Mononuclear cell (primary cell): ENCODE data around the gene MGAT4C. TPM values are rescaled to one million over a fixed set of nuclear protein-coding genes. Genes with fewer than 3 reads are reported as not detected.
"Not testable (repeated sequence)": the region's sequence is repeated elsewhere in the genome, so short reads cannot be mapped to it uniquely, and the experiment has no call there.

ENCODE experiments used
- H3K27me3 ChIP-seq: 2 replicates; pipeline ENCODE4 v1.6.0; 2011; ENCODE audit warnings: low read length, control low read depth; ENCODE audit not compliant: insufficient read depth
- H3K4me1 ChIP-seq: 2 replicates; pipeline ENCODE4 v1.5.1; 2011; ENCODE audit warnings: mild to moderate bottlenecking, low read length, control low read depth; ENCODE audit not compliant: insufficient read depth
- H3K4me3 ChIP-seq: 2 replicates; pipeline ENCODE4 v1.5.1; 2011; ENCODE audit warnings: mild to moderate bottlenecking, low read length, moderate library complexity
- H3K9me3 ChIP-seq: 2 replicates; pipeline ENCODE4 v1.5.1; 2011; ENCODE audit warnings: low read depth, mild to moderate bottlenecking, control low read depth, low read length
- total RNA-seq: library from RNA; depleted of rRNA; stranded (reverse); fragments of >200 nt; gene quantifications from one replicate; pipeline ENCODE4 v1.2.3, GENCODE V29; 2012

Gene MGAT4C
- total RNA-seq, 1 donor, result not detected

GRCh38 chr12:86126900-86127299, 129.3 kb downstream of the MGAT4C start:
- not testable (repeated sequence) for H3K27me3 ChIP-seq, H3K9me3 ChIP-seq, H3K4me3 ChIP-seq, H3K4me1 ChIP-seq

GRCh38 chr12:86122846-86123468, 133.2 kb downstream of the MGAT4C start:
- Histone ChIP-seq H3K9me3 (no peaks in the 10 kb centered on the region), H3K27me3 (no peaks in the 10 kb centered on the region), H3K4me3 (no peak overlapping the region), H3K4me1 (no peaks in the 10 kb centered on the region)

- Histone ChIP-seq H3K4me3 (no peak overlapping the region), H3K27me3 (no peaks in the 10 kb centered on the region), H3K4me1 (no peaks in the 10 kb centered on the region), H3K9me3 (no peaks in the 10 kb centered on the region)
Measured at GRCh38 chr12:86118161-86118560, 138.0 kb downstream of the MGAT4C start.

GRCh38 chr12:86117711-86118110, 138.5 kb downstream of the MGAT4C start:
- no peak overlapping the region for H3K4me3 ChIP-seq
- no peaks in the 10 kb centered on the region for H3K27me3 ChIP-seq
- H3K9me3 ChIP-seq, result no peaks in the 10 kb centered on the region
- no peaks in the 10 kb centered on the region for H3K4me1 ChIP-seq

- no peaks in the 10 kb centered on the region for H3K27me3 ChIP-seq
- H3K4me1 ChIP-seq, result no peaks in the 10 kb centered on the region
- H3K9me3 ChIP-seq, result no peaks in the 10 kb centered on the region
- no peak overlapping the region for H3K4me3 ChIP-seq
Measured at GRCh38 chr12:86104087-86104486, 152.1 kb downstream of the MGAT4C start.

GRCh38 chr12:86097161-86097560, 159.0 kb downstream of the MGAT4C start:
- Histone ChIP-seq H3K9me3 (no peaks in the 10 kb centered on the region), H3K4me3 (no peak overlapping the region), H3K4me1 (no peaks in the 10 kb centered on the region), H3K27me3 (no peaks in the 10 kb centered on the region)

GRCh38 chr12:86091681-86092080, 164.5 kb downstream of the MGAT4C start:
- no peaks in the 10 kb centered on the region for H3K4me1 ChIP-seq
- no peaks in the 10 kb centered on the region for H3K27me3 ChIP-seq
- no peak overlapping the region for H3K4me3 ChIP-seq
- H3K9me3 ChIP-seq, result no peaks in the 10 kb centered on the region

GRCh38 chr12:86081843-86082242, 174.3 kb downstream of the MGAT4C start:
- no peaks in the 10 kb centered on the region for H3K4me1 ChIP-seq
- H3K9me3 ChIP-seq, result no peaks in the 10 kb centered on the region
- no peaks in the 10 kb centered on the region for H3K27me3 ChIP-seq
- no peak overlapping the region for H3K4me3 ChIP-seq

GRCh38 chr12:86059052-86059451, 197.1 kb downstream of the MGAT4C start:
- H3K27me3 ChIP-seq, H3K9me3 ChIP-seq, H3K4me3 ChIP-seq, H3K4me1 ChIP-seq: not testable (repeated sequence)

- H3K9me3 ChIP-seq, result no peaks in the 10 kb centered on the region
Measured at GRCh38 chr12:86057092-86057845, 198.9 kb downstream of the MGAT4C start.

GRCh38 chr12:86052921-86053320, 203.3 kb downstream of the MGAT4C start:
- no peak overlapping the region for H3K4me3 ChIP-seq
- no peaks in the 10 kb centered on the region for H3K9me3 ChIP-seq
- H3K4me1 ChIP-seq, result no peaks in the 10 kb centered on the region
- H3K27me3 ChIP-seq, result no peaks in the 10 kb centered on the region

More at GRCh38 chr12:86057092-86057845, 198.9 kb downstream of the MGAT4C start:
- Histone ChIP-seq H3K27me3 (no peaks in the 10 kb centered on the region), H3K4me1 (no peaks in the 10 kb centered on the region), H3K4me3 (no peak overlapping the region)

- Histone ChIP-seq H3K9me3 (no peaks in the 10 kb centered on the region), H3K4me1 (no peaks in the 10 kb centered on the region), H3K4me3 (no peak overlapping the region), H3K27me3 (no peaks in the 10 kb centered on the region)
Measured at GRCh38 chr12:86050010-86050409, 206.2 kb downstream of the MGAT4C start.

- no peak overlapping the region for H3K4me3 ChIP-seq
- H3K9me3 ChIP-seq, result peaks cover 11% of the 10 kb centered on the region
- H3K4me1 ChIP-seq, result no peaks in the 10 kb centered on the region
- no peaks in the 10 kb centered on the region for H3K27me3 ChIP-seq
Measured at GRCh38 chr12:86044396-86044795, 211.8 kb downstream of the MGAT4C start.

- Histone ChIP-seq H3K4me3 (no peak overlapping the region), H3K27me3 (no peaks in the 10 kb centered on the region), H3K4me1 (no peaks in the 10 kb centered on the region), H3K9me3 (peaks cover 11% of the 10 kb centered on the region)
Measured at GRCh38 chr12:86042062-86042461, 214.1 kb downstream of the MGAT4C start.

- H3K9me3 ChIP-seq, result no peaks in the 10 kb centered on the region
- no peaks in the 10 kb centered on the region for H3K4me1 ChIP-seq
Measured at GRCh38 chr12:86018361-86018760, 237.8 kb downstream of the MGAT4C start.

GRCh38 chr12:86015026-86015425, 241.2 kb downstream of the MGAT4C start:
- Histone ChIP-seq H3K9me3 (no peaks in the 10 kb centered on the region), H3K27me3 (no peaks in the 10 kb centered on the region), H3K4me1 (no peaks in the 10 kb centered on the region), H3K4me3 (no peak overlapping the region)

More at GRCh38 chr12:86018361-86018760, 237.8 kb downstream of the MGAT4C start:
- Histone ChIP-seq H3K4me3 (no peak overlapping the region), H3K27me3 (no peaks in the 10 kb centered on the region)
